NCI-H1048 (cell line): ENCODE results near the gene COL5A2.

ENCODE experiments used
- DNase-seq: peaks from one replicate; lab custom pipeline; 2025; lab: John Stamatoyannopoulos, UW

COL5A2 gene

GRCh38 chr2:189097934-189098333 lies 81.6 kb downstream of the COL5A2 start:
- no peak for DNase-seq

- DNase-seq: no peak
These were observed 82.7 kb downstream of the COL5A2 start for GRCh38 chr2:189096769-189097447.

- no peak for DNase-seq
These were observed 84.5 kb downstream of the COL5A2 start for GRCh38 chr2:189095101-189095500.

- DNase-seq: no peak
These were observed 86.6 kb downstream of the COL5A2 start for GRCh38 chr2:189092936-189093335.

- DNase-seq: no peak
These were observed 88.3 kb downstream of the COL5A2 start for GRCh38 chr2:189091253-189091652.

- no peak for DNase-seq
These were observed 90.9 kb downstream of the COL5A2 start for GRCh38 chr2:189088591-189089205.

- DNase-seq: no peak
These were observed 92.9 kb downstream of the COL5A2 start for GRCh38 chr2:189086710-189087109.

- no peak for DNase-seq
These were observed 93.3 kb downstream of the COL5A2 start for GRCh38 chr2:189086250-189086649.

- no peak for DNase-seq
These were observed 96.0 kb downstream of the COL5A2 start for GRCh38 chr2:189083606-189084005.

GRCh38 chr2:189083106-189083505 lies 96.5 kb downstream of the COL5A2 start:
- DNase-seq: no peak

- DNase-seq: no peak
These were observed 97.1 kb downstream of the COL5A2 start for GRCh38 chr2:189082376-189082975.

- no peak for DNase-seq
These were observed 103.0 kb downstream of the COL5A2 start for GRCh38 chr2:189076572-189076971.

- no peak for DNase-seq
These were observed 103.4 kb downstream of the COL5A2 start for GRCh38 chr2:189076120-189076519.

GRCh38 chr2:189074506-189074905 lies 105.1 kb downstream of the COL5A2 start:
- no peak for DNase-seq

- DNase-seq: no peak
These were observed 107.5 kb downstream of the COL5A2 start for GRCh38 chr2:189072036-189072435.

- no peak for DNase-seq
These were observed 109.5 kb downstream of the COL5A2 start for GRCh38 chr2:189069855-189070619.

GRCh38 chr2:189066037-189066436 lies 113.5 kb downstream of the COL5A2 start:
- no peak for DNase-seq

- no peak for DNase-seq
These were observed 119.4 kb downstream of the COL5A2 start for GRCh38 chr2:189060096-189060642.

GRCh38 chr2:189057316-189057715 lies 122.2 kb downstream of the COL5A2 start:
- DNase-seq: no peak

- no peak for DNase-seq
These were observed 123.1 kb downstream of the COL5A2 start for GRCh38 chr2:189056200-189057106.

- no peak for DNase-seq
These were observed 129.3 kb downstream of the COL5A2 start for GRCh38 chr2:189050165-189050712.
